GM18499 (cell line): ENCODE results near the gene HTRA3.

Experiments
- ATAC-seq: cut with Tn5 transposase; IDR thresholded peaks from one replicate; pipeline ENCODE4 v1.9.1; 2021; ENCODE audit warnings: moderate number of reproducible peaks; ENCODE audit not compliant: insufficient read depth, unreplicated experiment

Gene HTRA3

DNA sequence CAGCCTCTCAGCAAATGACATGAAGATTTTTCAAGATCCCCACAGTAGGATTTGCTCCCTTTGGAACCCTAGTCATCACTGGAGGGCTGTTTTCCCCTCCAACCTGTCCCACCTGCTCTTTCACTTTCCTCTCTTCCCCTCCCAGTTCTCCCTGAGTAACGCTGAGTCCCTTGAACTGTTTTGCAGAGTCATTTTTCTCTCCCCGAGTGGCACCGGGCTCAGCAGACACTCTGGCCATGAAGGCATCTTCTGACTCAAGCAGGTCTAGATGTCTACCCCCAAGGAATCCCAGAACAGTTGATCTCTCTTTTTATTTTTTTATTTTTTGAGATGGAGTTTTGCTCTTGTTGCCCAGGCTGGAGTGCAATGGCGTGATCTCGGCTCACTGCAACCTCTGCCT, 52.2 kb downstream of the HTRA3 start:
- no peak for ATAC-seq

DNA sequence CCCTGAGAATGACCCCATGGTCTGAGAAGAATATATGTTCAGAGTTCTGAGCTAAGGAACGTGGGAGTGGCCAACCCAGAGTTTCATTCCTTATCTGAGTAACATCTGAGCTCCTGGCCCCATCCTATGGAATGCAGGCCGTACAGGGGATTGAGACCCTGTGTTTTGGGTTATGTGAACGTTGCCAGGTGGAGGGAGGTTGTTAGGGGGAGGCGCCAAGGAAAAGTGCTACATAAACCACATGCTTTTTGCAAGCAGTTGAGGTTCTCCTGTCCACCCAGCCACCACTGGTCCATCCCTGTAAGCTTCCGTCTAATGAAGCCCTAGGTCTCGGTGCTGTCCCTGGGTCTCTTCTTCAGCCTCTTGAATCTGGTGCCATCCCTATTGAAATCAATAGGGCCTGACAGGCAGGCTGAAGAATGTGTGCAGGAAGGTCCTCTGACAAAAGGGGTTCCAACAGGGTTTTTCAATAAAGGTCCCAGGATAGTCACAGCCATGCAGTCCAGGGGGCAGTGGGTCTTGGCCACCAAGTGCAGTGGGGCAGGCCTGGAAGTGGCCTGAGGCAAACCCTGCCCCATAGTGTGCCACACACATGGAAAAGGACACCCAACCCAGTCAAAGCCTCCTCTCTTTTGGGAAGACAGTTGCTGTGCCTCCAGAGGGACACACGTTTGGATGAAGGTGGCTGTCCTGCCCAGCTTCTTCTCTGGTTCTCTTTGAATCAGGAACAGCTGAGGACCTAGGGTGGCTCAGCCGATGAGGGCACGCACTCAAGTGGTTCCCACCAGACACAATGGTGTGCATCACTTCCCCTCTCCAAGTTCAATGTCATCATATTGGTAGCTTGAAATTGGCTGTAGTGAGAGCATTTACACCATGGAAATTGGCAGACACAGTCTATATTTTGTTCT, 53.5 kb downstream of the HTRA3 start:
- no peak for ATAC-seq

DNA sequence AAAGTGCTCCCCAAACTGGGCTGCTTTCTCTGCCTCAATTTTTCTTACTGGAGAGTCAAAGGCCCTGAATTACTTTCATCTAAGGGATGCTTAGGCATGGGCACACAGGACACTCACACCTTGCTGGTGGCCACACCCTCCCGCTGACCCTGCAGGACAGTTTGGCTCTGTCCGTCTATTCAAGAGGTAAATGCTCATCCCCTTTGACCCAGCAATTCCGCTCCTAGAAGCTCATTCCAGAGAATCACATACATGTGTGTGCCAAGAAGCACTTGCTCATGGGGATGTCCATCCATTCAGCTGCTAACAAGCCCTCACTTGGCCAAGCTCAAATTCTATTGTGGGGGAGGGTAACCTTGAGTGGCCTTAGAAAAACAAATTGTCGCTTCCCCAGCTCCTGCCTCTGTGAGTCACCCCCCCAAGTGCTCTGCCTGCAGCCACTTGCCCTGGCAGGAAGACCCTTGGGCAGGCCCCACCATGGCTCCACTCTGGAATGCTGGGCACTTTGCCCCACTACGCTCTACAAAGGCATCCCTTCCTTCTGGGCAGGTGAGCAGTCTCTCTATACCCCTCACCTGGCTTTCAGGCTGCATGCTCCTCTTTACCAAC, 54.5 kb downstream of the HTRA3 start:
- ATAC-seq, result no peak

DNA sequence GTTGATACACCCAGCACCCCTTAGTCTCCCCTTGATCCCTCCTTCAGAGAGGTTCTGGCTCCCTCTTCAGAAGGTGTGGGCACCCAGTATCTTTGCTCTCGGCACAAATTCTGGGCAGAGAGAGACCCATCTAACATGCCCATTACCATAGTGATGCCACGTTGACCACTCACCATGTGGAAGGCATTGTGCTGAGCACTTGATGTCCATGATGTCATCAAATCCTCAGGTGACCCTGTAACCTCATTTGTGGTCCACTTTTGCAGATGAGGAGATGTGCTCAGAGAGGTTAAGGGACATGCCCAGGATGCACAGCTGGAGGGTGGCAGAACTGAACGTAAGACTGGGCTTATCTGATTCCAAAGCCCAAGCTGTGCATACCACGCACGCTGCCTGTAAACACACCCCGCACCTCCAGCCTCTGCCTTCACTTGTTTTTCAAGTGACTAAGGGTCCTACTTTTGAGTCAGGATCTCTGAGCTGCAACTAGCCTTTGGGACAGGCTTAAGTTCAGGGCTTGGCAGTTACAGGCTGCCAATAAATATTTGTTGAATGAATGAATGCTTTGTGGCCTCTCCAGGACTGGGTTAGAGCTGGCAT, 55.2 kb downstream of the HTRA3 start:
- no peak for ATAC-seq

DNA sequence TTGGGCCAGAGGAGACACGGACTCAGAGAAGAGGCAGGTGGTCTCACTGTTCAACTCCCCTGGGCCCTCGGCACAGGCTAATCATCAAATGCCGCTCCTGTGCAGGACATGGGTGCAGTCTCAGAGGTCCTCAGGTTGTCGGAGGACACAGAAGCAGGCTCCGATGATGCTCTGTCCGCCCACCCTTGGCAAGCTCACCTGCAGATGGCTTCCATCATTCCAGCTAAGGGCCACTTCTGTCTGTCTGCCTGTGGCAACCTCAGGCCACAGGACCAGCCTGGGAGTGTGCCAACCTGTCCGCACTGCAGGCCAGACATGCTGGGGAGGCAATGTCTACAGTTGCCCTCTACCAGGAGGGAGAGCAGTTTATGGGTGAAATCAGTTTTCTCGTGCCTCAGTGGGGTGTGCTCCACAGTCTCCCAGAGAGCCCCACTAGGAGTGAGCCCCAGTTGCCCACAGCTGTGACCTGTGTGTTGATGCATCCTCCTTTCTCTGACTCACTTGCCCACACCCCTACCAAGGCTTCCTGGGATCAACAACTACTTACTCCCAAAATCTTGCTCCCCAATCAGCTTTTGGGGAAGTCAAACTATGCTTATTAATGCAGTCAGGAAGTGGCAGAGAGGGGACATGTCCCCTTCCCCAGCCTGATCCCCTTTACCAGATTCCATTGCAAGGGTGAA, 55.9 kb downstream of the HTRA3 start:
- ATAC-seq, result no peak

DNA sequence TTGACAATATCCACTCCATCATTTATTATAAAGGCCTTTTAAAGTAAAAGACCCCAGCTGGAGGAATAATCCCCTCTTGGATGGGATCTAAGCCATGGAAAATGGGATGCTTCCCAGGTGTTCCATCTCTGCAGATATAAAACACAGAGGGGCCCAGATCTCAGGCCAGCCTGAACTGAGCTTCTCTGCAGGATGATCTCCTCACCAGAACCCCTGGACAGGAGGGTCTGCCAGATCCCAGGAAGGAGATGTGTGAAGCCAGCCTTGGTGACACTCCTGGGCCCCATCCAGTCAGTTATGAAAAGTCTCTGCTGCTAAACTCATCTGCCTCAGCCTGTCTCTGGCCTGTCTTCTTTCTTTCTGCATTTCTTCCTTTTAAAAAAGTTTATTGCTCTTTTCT, 56.7 kb downstream of the HTRA3 start:
- ATAC-seq, result no peak

DNA sequence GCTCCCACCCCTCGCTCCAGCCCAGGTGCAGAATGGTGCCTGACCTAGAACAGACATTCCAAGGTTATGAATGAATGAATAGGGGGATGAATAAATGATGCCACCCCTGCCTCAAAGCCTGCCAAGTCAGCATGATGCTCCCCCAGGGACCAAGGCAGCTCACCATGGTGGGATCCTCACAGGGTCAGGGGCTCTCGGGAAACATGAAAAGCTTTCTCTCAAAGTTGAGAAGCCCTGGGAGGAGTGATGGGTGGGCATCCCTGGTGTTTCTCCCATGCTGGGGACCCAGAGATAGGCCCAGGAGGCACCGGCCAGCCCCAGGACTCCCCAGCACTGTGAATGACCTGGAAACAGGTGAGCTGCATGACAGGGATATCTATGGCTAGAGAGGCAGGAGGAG, 58.9 kb downstream of the HTRA3 start:
- ATAC-seq, result no peak

DNA sequence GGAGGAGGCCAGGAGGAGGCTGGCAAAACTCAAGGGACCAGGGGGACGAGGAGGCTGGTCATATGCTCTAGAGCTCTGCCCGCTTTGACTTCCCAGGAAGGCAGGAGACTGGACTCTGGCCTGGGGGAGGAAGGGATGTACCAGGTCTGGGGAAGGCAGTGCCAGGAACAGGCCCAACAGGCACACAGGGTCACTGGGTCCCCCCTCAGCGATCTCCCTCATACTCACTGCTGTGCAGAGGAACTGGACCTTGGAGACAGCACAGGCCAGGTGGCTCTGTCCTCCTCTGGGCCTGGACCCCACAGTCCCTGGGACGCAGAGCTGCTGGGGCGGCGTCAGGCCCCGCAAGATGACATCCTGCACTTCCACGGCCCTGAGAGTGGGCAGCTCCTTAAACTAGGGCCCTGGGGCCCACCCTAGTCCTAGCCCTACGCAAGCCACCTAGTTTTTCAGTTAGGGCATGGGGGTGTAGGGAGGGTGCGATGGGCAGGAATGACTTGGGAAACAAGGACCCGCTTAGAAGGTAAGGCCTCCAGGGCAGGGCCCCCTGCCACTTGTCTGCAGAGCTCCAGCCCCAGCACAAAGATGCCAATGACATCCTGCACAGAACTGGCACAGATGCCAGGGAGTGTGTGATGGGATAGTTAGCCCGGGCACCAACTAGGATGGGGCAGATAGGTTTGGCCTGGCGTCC, 59.5 kb downstream of the HTRA3 start:
- ATAC-seq, result no peak

DNA sequence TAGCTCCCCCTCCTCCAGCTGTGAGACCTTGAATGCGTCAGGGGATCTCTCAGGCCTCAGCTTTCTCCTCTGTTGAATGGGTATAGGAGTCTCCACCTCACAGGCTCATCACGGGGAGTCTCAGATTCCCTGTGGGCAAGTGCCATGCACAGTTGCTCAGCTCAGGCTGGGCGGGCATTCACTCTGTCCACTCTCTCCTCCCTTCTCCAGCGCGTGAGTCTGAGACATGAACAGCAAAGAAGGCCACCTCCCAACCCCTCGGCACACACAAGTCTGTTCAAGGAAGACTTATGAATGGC, 60.0 kb downstream of the HTRA3 start:
- no peak for ATAC-seq

DNA sequence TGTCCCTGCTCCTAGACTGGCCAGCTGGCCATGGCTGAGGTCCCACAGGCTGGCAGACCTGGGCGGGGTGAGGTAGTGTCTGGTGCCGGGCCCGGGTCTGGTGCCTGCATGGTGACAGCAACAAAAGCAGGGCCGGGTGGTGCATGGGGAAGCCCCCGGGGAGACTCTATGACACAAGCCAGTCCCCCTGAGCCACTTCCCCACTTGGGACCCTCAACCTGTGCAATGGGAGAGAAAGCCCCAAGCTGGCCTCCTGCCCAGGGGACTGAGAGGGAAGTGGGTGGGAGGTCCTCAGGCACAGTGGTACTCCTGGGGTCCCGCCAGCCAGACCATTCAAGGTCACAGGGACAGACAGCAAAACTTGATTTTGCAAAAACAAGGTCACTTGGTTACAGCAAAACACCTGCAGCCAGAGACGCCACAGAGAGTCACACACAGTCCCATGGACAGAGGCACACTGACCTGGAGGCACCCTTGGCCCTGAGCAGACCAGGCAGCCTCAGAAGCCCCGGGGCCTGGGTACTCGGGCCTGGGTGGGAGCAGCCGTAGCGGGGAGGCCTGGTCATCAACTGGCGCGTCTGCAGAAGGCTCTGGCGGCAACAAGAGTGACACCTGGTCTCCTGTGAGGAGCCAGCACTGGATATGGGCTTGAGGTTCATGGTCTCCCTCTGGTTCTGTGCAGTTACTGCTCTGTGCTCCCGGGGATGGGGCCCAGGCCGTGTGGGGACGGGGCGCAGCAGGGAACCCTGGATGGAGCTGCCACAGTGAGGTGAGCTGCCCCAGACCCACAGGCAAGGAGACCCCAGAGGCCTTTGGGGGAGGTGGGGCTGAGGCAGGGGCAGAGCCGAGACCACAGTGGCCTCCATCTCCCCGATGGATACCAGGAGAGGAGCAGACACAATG, 60.6 kb downstream of the HTRA3 start:
- no peak for ATAC-seq

DNA sequence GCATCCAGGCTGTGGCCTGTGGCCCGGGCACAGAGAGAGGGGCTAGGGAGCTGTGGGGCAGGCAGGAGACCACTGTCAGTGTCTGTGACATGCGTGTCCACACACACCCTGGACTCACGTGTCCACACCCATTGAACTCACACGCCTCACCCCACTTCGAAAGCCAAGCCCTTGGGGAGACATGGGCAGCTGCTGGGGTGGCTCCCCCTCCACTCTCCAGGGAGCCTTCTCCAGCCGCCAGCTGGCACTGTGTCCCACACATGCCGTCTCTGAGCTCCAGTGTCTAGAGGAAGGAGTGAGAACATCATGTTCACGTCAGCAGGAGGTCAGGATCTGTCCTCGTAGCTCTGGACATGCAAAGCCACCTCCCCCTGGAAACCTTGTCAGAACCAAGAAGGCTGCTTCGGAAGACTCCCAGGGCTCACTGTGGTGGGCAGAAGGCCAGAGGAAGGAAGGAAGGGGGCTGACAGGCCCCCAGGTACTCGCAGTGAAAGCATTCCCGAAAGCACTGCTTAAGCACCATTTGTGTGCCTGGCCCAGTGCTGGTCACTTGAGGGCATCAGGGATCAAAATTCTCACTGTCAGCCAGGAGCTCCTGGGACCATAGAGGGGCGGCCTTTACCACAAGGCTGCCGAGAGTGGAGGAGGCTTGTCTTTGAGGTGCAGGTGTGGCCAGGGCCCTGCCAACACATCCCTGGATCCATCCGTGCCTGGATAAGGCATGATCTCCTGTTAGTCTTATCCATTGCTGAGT, 61.4 kb downstream of the HTRA3 start:
- no peak for ATAC-seq

DNA sequence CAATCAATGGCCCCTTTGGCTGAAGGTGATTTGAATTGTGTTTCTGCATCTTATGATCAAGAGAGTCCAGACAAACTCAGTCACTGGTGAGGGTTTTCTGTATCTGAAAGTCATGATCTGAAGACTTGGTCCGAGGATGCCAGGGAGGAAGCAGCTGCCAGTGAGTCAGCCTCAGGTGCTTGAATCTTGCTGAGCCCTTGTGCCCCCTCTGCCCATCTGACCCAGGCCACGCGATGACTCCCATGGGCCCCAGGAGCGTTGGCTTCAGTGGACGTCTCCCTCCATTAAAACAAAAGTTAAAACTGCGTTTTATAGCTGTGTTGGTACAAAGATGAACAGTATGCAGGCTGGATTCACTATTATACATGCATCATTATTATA, 62.0 kb downstream of the HTRA3 start:
- ATAC-seq, result no peak

DNA sequence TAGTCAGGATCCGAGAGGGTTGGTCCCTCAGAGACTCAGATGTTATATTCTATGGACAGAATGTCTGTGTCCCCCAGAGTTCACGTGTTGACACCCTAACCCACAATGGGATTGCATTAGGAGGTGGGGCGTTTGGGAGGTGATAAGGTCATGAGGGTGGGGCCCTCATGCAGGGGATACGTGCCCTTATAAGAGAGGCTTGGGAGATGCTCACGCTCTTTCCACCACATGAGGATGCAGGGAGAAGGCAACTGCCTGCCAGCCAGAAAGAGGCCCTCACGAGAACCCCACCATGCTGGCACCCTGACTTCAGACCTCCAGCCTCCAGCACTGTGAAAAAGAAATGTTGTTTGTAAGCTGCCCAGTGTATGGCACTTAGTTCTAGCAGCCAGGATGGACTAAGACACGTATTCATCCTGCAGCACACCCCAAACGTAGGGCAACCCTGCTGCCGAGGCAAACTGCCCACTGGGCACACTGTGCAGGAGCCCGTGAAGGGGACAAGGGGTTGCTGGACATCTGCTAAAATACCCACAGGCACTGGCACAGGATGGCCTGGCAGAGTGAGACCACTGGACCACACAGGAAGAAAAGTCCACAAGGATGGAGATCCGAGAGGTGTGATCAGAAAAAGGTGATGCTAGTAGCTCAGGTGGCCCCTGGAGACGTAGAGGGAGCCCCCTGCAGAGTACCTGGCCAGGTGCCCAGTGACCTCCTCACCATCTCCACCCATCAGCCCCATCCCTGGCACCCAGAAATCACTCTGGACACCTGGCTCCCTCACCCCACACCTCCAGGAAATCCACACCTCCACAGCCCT, 62.7 kb downstream of the HTRA3 start:
- ATAC-seq, result no peak

DNA sequence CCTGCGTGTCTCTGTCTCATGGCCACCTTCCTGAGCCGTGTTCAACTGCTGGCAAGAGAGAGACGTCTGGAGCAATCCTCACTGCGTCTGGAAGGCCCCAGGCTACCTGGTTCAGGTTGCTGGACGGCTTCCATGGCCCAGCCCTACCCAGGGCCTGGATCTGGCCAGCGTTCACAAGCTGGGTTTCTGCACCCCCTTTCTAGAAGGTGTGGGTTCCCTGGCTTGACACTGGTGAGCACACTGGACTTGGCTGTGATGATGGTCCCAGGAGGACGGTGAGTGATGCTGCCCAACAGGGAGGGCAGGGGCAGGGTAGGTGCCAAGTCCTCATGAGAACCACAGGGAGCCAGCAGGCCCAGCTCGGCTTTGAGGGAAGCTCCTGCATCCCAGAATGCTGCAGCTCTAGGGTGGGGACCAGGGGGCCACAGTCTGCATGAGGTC, 63.4 kb downstream of the HTRA3 start:
- ATAC-seq, result no peak

DNA sequence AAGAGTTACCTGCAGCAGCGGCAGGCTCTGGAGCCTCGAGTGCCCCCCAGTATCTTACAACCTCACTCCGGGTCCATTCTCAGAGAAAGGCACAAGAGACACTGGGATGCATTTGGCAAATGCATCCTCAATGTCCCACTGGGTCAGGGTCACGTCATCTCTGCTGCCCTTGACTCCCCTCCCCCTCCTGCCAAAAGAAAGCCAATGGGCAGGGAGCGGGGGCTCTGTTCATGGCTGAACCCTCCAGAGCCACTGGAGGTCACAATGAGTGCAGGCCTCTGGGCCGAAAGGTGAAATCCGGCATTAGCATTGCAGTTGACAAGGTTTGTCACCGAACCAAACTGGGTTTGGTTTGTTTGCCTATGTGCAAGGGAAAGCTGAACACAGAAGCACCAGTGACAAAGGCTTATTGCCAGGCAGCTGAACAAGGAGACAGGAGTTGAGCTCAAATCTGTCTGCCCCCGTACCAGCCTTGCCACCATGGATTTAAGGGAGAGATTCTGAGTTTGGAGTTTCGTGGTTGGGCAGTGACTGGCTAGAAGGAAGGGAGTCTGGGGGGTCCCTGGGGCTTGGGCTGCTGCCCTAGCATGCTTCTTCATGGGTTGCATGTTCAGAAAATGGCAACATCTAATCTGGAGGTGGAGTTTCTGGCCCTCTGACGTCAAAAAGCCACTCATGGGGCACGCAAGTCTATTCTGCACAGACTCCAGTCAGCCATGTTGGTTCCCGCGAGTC, 64.3 kb downstream of the HTRA3 start:
- no peak for ATAC-seq

DNA sequence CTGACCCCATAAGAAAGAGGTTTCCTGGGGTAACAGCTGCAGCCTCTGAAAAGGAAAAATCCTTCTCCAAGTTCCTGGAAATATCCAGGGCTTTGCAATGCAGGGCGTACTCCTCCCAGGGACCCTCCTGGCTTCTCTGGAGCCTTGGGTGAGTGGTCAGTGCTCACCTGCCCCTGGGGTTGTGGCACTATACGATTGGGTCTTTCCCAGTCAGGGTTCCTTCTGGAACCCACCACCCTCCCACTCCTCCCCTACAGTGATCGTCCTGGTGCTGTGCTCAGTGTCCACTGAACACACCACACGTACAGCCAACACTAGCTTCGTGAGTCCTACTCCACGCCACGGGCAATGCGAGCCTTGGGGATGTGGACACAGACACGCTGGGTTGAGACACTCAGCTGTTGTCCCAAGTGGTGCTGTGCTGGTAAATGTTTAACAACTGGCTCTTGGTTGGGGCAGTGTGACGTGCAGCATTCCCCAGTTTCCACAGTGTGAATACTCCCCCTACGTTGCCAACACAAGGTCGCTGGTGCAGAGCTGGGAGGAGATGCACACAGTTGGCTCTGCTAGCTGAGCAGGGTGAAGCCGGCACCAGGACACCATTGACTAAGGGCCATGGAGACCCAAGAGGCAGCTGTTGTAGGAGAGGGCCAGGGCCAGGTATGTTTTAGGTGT, 65.4 kb downstream of the HTRA3 start:
- ATAC-seq, result no peak

DNA sequence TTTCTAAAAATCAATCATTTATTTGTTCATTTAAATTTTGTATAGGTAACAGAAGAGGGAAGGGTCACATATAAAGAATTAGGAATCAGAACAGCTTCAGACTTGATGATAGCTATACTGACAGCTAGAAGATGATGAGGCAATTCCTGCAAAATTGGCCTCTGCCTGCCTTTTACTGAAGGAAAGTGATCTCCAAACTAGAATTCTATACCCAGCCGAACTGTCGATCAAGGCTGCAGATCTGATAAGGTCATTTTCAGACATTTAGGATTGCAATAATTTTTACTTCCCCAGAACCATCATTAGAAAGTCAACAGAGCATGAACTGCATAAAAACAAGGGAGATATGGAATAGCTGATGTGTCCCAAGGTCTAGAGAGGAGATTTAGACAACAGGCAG, 66.3 kb downstream of the HTRA3 start:
- ATAC-seq, result no peak
